Muscle layer of duodenum (tissue), 2 donors: ENCODE measurements around the gene LTA4H.

ENCODE experiments used
- H3K27ac ChIP-seq: one replicate; pipeline ENCODE4 v1.7.0; 2013; ENCODE audit warnings: mild to moderate bottlenecking, low read length
- H3K27me3 ChIP-seq: one replicate; pipeline ENCODE4 v1.7.0; 2013; ENCODE audit warnings: low read depth, mild to moderate bottlenecking, control low read depth, low read length
- H3K36me3 ChIP-seq, 2 donors: one replicate each; pipeline ENCODE4 v1.7.0; 2013; ENCODE audit warnings: low read length in 2 of 2, control low read depth in 1 of 2, mild to moderate bottlenecking in 1 of 2; ENCODE audit not compliant: insufficient read depth in 2 of 2, control insufficient read depth in 1 of 2
- H3K4me1 ChIP-seq, 2 donors: one replicate each; pipeline ENCODE4 v1.7.0; 2013; ENCODE audit warnings: low read length in 2 of 2, mild to moderate bottlenecking in 2 of 2, control low read depth in 1 of 2, moderate library complexity in 1 of 2; ENCODE audit not compliant: insufficient read depth in 2 of 2, control insufficient read depth in 1 of 2
- H3K4me3 ChIP-seq, 2 donors: one replicate each; pipeline ENCODE4 v1.7.0; 2013; ENCODE audit warnings: low read length in 2 of 2, low read depth in 1 of 2, mild to moderate bottlenecking in 1 of 2
- H3K9me3 ChIP-seq, 2 donors: one replicate each; pipeline ENCODE4 v1.7.0; 2013; ENCODE audit warnings: low read length in 2 of 2, control low read depth in 1 of 2, mild to moderate bottlenecking in 1 of 2; ENCODE audit not compliant: control insufficient read depth in 1 of 2
- donor health status: healthy.

LTA4H gene

GRCh38 chr12:96035283-96036236 lies at the start of gene LTA4H:
Gene LTA4H (minus strand): TSS chr12:96035587. CDS start chr12:96035519, 68 bp downstream.
- H3K27ac ChIP-seq, result peak within 1 kb of the TSS; percentile 87
- no peaks in the 10 kb centered on the region for H3K9me3 ChIP-seq
- H3K4me3 ChIP-seq, result peak within 1 kb of the TSS; percentile 84 to 98
- no peaks in the 10 kb centered on the region for H3K27me3 ChIP-seq
- peaks cover 6 to 20% of the 10 kb centered on the region in 2 donors for H3K4me1 ChIP-seq
- H3K36me3 ChIP-seq, result no peaks in the 10 kb centered on the region

DNA sequence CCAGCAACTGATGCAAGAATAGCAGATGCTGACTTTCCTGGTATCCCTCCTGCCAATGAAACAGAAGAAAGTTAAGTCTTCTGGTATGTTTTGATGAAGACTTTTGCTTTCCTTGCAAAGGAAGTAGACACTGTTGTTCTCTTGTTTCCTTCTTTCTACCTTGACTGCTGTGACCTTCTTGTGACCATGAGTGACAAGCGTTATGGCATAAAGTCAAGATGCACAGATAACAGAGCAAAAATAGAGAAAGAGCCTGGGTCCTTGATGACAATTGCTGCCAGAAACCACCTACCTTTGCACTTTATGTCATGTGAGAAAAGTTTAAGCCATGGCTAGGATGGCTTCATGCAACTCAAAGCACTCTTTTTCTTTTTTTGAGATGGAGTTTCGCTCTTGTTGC lies 49.2 kb upstream of the LTA4H start:
- no peaks in the 10 kb centered on the region for H3K27me3 ChIP-seq
- H3K9me3 ChIP-seq, result no peaks in the 10 kb centered on the region
- H3K36me3 ChIP-seq, result no peaks in the 10 kb centered on the region
- H3K4me1 ChIP-seq, result no peaks in the 10 kb centered on the region
- H3K4me3 ChIP-seq, result no peak overlapping the region
- no peak overlapping the region for H3K27ac ChIP-seq

DNA sequence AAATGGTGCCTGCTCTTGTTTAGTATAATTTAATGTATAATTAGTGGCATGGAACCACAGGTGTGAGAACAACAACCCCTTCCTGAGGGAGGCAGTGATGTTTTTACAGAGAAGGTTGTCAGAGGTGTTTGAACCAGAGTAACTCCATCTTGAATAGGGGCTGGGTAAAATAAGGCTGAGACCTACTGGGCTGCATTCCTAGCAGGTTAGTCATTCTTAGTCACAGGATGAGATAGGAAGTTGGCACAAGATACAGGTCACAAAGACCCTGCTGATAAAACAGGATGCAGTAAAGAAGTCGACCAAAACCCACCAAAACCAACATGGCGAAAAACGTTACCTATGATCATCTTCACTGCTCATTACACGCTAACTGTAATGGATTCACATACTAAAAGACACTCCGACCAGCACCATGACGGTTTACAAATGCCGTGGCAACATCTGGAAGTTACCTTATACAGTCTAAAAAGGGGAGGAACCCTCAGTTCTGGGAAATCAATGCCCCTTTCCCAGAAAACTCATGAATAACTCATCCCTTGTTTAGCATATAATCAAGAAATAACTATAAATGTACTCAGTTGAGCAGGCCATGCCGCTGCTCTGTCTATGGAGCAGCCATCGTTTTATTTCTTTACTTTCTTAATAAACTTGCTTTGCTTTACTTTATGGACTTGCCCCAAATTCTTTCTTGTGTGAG lies 47.8 kb upstream of the LTA4H start:
- Histone ChIP-seq H3K36me3 (no peaks in the 10 kb centered on the region), H3K9me3 (no peaks in the 10 kb centered on the region), H3K27me3 (no peaks in the 10 kb centered on the region), H3K27ac (no peak overlapping the region), H3K4me3 (no peak overlapping the region), H3K4me1 (peaks cover 3 to 10% of the 10 kb centered on the region in 2 donors)

GRCh38 chr12:96081596-96081995 lies 46.2 kb upstream of the LTA4H start:
- Histone ChIP-seq H3K27ac (no peak overlapping the region), H3K4me3 (no peak overlapping the region), H3K9me3 (no peaks in the 10 kb centered on the region), H3K36me3 (no peaks in the 10 kb centered on the region), H3K27me3 (no peaks in the 10 kb centered on the region), H3K4me1 (peaks cover 3 to 12% of the 10 kb centered on the region in 2 donors)

- no peak overlapping the region for H3K27ac ChIP-seq
- H3K4me3 ChIP-seq, result no peak overlapping the region
These were observed 43.1 kb upstream of the LTA4H start for GRCh38 chr12:96078231-96079135.

GRCh38 chr12:96077081-96077480 lies 41.7 kb upstream of the LTA4H start:
- Histone ChIP-seq H3K27me3 (no peaks in the 10 kb centered on the region), H3K4me3 (no peak overlapping the region), H3K9me3 (no peaks in the 10 kb centered on the region), H3K36me3 (no peaks in the 10 kb centered on the region), H3K4me1 (peaks cover 3 to 12% of the 10 kb centered on the region in 2 donors), H3K27ac (no peak overlapping the region)

More at GRCh38 chr12:96078231-96079135, 43.1 kb upstream of the LTA4H start:
- Histone ChIP-seq H3K36me3 (no peaks in the 10 kb centered on the region), H3K27me3 (no peaks in the 10 kb centered on the region), H3K4me1 (peaks cover 3 to 12% of the 10 kb centered on the region in 2 donors), H3K9me3 (no peaks in the 10 kb centered on the region)

GRCh38 chr12:96075560-96075959 lies 40.2 kb upstream of the LTA4H start:
- Histone ChIP-seq H3K27me3 (no peaks in the 10 kb centered on the region), H3K4me1 (peaks cover 3 to 12% of the 10 kb centered on the region in 2 donors), H3K4me3 (no peak overlapping the region), H3K9me3 (no peaks in the 10 kb centered on the region), H3K36me3 (no peaks in the 10 kb centered on the region), H3K27ac (no peak overlapping the region)

- no peaks in the 10 kb centered on the region for H3K9me3 ChIP-seq
- H3K27ac ChIP-seq, result no peak overlapping the region
- H3K4me1 ChIP-seq, result peaks cover 0 to 6% of the 10 kb centered on the region in 2 donors
- H3K27me3 ChIP-seq, result no peaks in the 10 kb centered on the region
- H3K36me3 ChIP-seq, result no peaks in the 10 kb centered on the region
- no peak overlapping the region for H3K4me3 ChIP-seq
These were observed 38.3 kb upstream of the LTA4H start for GRCh38 chr12:96073346-96074330.

- no peak overlapping the region for H3K4me3 ChIP-seq
- no peak overlapping the region for H3K27ac ChIP-seq
- no peaks in the 10 kb centered on the region for H3K4me1 ChIP-seq
- H3K27me3 ChIP-seq, result no peaks in the 10 kb centered on the region
- H3K9me3 ChIP-seq, result no peaks in the 10 kb centered on the region
- no peaks in the 10 kb centered on the region for H3K36me3 ChIP-seq
These were observed 35.4 kb upstream of the LTA4H start for GRCh38 chr12:96070670-96071279.
